Measurements from ENCODE around the gene CFAP221.
"Not testable (repeated sequence)": the region's sequence is repeated elsewhere in the genome, so short reads cannot be mapped to it uniquely, and the experiment has no call there.

The CFAP221 gene

DNA sequence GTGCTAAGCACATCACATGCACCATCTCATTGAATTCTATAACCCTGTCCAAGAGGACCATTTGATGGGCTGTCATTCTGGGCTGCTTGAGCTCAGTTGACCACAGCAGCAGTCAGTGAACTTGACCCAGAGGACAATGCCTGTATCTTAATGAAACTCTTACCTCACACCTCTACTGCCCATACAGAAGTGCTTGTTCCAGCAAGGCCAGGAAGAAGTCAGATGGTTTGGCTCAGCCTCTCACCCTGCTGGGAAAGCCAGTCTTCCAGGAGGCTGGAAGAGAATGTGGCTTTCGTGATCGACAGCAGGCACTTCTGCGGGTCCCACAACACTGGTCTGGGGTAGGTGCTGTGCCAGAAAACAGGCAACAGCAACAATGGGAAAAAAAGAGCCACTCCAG lies 47.3 kb downstream of the CFAP221 start:
- no peak for DNase-seq

DNA sequence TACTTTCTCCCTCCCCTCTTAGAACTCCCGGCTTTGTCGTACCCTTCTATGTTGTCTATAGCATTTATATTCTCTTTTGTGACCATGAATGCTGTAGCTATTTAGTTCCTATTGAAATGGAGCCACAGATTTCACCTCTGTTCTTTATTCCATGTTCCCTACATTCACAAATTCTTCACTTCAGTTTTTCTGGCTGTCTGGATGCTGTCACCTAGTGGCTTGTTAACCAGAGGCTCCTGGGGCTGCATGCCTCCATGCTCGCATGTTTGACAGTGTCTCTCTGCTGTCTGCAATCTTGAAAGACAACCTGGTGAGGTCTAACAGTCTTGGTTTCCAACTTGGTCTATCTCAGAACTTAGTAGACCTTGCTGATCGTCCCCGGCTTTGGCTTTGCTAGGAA lies 48.2 kb downstream of the CFAP221 start:
- DNase-seq = no peak

DNA sequence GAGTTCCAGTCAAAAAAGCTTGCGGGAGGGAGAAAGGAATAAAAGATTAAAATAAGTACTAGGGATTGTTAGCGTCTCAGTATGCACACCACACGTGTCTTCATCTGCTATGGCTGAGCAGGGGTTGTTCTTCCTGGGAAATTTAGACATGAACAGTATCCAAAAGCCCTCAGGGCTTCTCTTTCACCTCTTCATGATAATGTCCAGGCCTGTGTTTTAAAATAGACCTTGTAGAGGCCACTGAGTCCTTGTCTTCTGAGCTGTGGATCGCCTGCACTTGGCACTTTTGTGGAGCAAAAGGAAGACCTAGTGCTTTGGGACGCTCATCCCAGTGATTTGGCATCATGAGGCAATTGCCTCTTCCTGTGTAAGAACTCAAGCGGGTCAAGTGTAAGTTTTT lies 52.4 kb downstream of the CFAP221 start:
- no peak for DNase-seq

DNA sequence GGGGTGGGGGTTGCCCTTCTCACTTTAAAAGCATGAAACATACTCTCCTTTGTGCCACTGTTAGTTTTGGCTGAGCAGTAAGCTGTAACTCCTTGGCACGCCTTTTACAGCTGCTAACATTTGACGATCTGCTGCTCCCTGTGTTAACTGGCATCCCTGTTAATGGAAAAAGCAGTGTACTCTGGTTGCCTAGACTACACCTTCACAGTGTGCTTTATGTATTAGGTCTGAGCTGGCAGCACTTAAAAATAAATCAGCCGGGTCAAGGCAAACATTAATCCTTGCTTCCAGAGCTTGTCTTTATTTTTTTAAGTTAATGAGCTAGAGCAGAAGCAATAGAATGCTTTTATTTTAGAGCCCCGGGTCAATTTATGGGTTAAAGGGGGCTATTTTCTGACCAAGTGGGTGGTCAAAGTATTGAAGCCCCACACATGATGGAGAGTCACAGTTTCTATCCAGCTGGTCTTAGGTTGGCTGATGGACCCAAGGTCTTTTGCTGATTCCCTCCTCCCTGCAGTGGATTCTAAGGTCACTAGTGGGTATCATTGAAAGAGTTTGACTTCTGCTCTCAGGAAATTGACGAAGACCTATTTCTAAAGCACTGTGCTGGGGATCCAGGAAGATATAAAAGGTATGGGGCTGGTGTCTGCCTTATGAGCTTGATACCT lies 54.5 kb downstream of the CFAP221 start:
- peak; percentile 92 for DNase-seq

DNA sequence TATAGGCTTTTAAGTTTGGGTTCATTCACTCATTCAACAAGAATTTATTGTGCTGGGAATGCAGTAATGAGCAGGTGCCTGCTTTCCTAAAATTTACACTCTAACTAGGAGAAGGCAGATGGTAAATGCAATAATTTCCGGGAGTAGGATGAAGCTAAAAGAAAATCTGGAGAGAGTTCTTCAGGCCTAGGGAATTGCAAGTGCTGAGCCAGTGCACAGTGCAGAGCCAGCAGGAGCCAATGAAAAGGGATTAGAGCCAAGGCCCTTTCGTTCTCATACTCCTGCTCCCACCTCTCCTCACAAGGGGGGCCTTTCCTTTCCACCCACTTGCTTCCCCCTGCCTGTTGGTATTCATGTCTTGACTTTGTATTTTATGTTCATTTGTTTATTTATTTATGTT lies 55.1 kb downstream of the CFAP221 start:
- peak; percentile 10 for DNase-seq

DNA sequence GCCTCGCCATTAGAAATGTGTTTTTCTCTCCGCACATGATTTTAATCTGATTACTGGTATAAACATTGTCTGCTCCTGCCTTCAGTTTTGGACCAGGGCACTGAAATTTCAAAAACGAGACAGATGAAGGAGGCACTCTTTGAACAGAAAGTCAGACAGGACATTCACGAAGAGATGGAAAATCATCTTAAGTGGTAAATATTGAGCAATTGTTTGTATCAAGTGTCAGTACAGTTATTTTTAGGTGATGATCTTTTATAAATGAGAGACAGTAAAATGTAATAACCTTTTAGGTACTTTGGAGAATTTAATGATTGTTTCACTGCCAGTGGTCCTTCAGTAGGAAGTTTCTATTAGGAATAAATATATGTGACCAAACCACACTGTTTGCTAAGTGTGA lies 60.8 kb downstream of the CFAP221 start:
- no peak for DNase-seq

DNA sequence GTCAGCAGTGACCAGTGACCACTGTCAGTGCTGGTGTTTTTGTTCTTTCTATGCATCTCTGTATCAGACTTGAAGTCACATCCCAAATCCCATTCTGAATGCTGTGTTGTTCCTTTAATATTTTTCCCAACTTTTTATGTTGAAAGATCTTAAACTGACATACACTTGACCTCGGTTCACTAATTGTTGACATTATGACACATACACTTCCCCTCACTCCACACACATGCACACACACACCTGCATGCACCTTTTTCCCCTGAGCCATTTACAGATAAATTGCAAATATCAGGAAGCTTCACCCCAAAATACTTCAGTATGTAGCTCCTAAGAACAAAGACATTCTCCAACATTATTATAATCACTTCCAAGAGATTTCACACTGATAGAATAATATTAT lies 62.4 kb downstream of the CFAP221 start:
- no peak for DNase-seq

DNA sequence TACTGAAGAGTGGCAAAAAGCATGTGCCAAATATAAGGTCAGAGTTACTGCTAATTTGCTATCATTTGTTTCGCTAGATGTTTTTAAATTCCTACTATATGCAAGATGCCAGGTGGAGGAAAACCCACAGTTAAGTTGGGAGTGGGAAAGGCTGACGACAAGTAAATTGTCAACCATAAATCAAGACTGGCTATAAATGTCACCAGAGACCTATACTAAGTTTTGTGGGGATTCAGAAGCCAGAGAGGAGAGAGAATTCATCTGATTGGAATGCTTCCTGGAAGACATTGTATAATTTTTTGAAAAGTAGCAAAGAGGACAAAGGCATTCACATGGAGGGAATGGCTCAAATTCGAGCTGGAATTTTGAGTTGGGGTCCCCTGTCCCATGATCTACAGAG lies 64.3 kb downstream of the CFAP221 start:
- no peak for DNase-seq

DNA sequence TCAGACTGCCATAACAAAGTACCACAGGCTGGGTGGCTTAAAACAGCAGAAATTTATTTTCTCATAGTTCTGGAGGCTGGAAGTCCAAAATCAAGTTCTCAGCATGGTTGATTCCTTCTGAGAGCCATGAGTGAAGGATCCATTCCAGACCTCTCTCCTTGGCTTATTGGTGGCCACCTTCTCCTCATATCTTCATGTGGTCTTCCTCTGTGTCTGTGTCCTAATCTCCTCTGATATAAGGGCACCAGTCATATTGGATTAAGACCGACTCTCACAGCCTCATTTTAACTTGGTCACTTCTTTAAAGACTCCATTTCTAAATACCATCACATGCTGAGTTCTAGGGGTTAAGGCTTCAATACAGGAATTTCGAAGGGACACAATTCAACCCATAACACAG lies 65.1 kb downstream of the CFAP221 start:
- DNase-seq = no peak

DNA sequence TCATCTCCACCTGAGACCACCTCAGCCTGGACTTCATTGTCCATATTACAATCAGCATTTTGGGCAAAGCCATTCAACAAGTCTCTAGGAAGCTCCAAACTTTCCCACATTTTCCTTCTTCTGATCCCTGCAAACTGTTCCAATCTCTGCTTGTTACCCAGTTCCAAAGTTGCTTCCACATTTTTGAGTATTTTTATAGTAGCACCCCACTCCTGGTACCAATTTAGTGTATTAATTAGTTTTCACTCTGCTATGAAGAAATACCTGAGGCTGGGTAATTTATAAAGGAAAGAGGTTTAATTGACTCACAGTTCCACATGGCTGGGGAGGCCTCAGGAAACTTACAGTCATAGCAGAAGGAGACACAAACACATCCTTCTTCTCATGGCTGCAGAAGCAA lies 69.9 kb downstream of the CFAP221 start:
- DNase-seq = not testable (repeated sequence)

DNA sequence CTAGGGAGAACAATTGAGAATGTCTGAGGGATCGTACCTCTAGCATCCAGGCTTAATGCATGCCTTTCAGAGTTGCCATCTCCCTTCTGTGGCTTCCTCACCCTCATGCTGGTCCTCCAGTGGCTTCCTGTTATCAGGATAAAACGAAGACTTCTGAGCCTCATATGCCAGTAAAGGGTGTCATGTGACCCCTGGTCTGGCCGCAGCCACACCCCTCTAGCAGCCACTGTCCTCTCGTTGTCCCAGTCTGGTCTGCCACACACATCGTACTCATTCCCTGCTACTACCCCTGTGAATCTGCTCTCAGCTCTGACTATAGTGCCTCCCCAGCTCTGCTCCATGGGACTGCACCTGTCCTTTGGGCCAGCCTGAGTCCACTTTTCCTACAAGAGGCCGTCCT lies 72.2 kb downstream of the CFAP221 start:
- no peak for DNase-seq

DNA sequence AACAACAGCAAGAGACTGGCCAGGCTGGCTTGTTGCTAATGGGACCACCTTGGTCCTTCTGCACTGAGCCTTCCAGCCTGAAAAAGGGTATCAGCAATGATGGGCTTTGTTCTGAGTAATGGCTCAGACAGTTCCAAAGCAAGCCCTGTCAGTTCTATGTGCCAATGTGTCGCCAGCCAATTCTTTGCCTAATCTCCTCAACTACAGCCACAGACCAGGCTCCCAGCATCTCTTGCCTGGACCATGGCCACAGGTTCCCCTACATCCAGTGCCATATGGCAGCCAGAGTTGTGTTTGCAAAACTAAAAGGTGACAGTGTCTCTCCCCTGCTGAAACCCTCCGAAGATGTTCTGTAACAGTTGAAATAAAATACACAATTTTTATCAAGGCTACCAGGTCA lies 73.2 kb downstream of the CFAP221 start:
- DNase-seq = no peak

DNA sequence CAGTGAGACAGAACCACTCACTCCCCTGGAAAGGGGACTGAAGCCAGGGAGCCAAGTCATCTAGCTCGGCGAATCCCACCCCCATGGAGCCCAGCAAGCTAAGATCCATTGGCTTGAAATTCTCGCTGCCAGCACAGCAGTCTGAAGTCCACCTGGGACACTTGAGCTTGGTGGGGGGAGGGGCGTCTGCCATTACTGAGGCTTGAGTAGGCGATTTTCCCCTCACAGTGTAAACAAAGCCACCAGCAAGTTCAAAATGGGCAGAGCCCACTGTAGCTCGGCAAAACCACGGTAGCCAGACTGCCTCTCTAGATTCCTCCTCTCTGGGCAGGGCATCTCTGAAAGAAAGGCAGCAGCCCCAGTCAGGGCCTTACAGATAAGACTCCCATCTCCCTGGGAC lies 74.5 kb downstream of the CFAP221 start:
- DNase-seq = not testable (repeated sequence)

DNA sequence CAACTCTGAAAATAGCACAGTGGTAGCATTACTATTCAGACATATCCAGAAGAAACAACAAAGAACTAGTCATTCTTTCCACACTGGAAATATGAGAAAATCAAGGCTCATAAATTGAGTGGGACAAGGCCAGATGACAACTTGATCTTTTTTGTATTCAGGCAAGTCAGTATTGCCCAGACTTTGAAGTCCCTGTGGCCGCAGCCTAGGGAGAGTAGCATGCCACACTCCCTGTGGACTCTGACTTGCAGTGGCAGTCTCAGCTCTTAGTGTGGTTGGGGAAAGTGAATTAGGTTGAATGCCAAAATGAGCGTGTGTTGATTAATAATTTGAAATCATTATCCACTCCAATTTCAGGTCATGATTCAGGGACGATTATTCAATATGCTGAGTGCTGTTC lies 81.0 kb downstream of the CFAP221 start:
- no peak for DNase-seq

DNA sequence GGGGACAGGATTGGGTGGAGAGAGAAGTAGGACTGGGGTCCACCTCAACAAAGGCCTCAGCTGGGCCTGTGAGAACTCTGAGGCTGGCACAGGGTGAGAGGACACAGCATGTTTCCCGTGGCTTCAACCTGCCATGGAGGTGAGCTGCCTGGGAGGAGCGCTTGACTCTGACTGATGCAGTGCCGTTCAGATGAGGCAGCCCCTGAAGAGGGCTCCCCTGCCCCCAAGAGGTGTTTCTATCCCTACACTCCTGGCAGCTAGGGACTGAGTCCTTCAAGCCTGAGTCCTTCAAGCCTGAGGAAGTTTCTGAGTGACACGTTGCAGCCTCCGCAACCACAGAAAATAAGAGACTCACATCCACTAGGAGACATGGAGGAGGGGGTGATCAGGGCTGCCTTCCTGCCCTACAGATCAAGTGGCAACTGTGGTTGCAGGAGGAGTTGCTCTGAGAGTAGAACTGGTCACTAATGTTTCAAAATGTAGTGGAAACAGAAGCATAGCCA lies 85.1 kb downstream of the CFAP221 start:
- no peak for DNase-seq

DNA sequence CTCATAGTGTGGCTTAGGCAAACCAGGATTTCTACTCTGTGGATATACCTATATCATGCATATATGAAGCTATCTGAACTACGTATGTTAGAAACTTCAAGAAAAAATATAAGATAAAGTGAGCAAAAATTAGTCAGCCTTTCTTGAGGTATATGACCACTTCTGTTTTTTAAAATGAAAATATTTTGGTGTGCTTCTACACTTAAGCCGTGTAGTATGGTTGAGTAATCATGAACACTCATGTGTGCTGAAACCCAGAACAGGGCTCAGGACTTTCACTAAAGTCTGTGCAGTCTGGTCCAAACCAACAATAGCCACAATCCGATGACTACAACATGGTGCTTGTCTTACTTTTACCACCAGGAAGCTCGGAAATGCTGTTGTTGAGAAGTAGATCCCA lies 85.9 kb downstream of the CFAP221 start:
- DNase-seq = no peak

DNA sequence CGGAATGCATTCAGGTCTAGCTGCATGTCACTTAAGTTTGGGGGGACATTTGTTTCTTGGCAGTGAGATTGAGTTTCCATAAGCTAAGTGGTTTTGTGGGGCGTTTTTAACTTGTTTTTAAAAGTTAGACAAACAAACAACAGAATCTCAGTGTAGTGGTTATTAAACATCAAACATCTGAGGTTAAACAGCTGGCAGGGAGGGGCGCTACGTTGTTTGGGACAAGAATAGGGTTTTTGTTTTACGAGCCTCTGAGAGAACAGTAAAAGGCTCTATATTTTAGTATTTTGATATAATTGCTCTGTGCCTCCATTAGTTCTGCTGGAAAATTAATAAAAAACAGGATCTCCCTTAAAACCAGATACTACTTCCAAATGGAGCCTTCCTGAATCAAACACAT lies 93.1 kb downstream of the CFAP221 start:
- no peak for DNase-seq

DNA sequence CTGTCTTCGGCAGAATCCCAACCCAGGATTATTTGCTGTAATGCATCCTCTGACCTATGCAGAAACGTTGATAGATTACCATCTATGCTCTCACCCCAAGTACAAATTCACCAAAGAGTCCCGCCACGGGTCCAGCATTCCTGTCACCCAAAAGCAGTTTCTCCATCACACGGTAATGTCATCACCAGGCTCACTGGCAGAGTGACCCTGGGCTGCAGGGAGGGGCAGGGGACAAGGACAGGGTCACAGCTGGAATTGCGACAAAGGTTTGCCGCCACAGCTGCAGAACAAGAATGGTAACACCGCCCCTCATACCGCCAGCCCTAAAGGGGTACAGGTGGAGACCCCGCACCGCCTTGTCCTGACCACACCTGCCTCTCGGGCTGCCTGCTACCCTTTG lies 94.0 kb downstream of the CFAP221 start:
- DNase-seq = no peak

DNA sequence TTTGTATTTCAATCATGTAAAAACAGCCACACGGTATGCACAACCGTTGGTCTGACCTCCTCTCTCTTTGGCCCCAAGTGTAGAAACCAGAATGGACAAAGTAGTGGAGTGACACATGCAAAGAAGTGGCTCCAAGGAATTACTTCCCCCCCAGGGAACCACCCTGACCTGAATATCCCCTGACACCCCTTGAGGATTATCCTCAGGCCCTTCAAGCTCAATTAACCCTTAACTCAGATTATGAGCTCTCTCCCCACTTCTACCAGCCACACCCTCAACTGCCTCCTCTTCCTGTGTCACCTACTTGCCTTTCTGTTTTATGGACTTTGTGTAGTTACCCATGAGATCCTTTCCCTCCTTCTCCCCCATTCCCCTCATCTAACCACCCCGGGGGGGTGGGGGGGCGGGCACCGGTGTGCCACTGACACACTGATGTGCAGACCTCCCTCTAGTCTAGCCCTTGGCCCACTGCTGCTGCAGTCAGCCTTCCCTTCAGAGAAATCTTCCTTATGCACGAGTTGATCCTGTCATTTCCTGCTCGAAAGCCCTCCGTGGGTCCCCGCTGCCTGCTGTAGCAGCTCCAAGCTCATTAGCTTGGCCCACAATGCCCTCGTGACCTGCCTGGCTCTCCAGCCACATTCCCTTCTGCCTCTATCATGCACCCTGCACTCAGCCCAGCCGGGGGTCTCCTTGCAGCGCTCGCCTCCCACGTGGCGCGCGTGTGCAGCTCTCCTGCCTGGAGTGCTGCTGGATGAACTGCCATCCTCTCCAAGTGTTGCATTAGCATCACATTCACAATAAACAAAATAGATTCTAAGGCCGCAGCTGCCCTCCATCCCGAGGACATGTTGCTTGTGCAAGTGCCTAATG lies 94.7 kb downstream of the CFAP221 start:
- DNase-seq = no peak

DNA sequence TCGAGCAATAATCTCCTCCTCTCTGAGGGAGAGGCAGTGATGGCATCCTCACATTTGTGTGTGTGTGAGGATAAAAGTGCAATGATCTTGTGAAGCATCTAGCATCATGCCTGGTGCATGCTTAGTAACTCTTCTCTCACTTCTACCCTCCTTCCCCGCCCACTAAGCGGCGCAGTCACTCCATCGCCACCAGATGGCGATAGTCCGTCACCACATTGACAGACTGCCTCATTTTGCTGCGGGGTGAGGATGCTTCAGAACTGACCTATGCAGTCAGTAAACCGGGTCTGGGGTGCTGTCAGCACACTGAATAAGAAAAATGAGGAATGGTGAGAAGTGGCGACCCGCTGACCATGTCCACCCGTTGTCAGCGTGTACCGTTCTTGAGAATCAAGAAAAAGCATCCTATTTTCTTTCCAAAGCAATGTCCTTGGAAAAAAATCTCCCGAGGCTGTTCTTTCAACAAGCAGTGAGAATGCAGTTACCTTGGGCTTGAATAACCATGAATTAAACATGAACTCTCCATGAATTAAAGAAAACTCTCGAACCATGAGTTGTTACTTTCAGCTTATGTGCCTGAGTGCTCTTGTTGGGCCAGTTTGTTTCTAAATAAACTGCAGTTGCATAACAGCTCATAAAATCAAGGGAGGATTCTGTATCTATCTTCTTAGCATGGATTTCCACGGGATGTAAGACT lies 97.5 kb downstream of the CFAP221 start:
- DNase-seq = peak; percentile 77

DNA sequence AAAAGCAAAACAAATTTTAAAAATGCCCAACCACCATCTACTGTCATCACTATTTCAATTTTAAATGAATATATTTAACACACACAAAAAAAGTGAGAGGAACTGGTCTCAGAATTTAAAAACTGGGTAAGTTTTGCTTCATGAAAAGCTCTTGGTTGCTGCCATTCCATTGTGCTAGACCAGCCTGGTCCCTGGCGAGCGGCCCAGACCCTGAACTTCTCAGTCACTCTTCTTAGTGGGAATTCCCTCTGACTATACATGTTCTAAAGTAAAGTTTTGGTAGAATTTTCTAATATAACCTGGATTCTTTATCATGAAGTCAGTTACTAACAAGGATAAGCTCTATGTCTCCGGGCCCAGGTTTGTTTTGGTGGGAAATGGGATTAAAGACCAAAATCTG lies 99.9 kb downstream of the CFAP221 start:
- no peak for DNase-seq

DNA sequence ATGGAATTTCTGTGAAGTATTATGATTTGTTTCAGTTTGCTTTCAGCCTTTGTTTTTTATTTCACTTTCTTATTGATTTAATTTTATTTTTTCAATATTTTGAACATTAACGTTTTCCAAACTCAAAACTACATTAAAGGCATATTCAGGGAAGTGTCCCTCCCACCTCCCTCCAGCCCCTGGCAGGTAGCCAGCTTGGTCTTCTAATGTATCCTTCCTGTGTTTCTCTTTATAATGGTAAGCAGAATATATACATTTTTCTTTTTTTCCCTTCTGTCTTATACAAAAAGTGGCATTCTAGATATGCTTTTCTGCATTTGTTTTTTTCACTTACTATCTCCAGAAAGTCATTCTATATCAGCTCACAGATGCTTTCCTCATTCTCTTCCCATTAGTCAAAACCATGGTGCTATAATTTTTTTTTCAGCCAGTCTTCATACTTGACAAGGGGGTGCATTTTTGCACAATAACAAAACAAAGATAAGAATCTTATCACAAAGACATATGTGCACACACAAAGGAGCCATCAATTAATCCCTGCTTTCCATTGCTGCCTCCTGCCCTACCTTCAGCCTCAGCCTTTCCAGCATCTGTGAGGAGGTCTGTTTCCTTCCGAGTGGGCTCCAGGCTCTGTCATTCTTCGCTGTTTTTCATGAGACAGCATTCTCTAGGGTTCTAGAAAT lies 101.1 kb downstream of the CFAP221 start:
- no peak for DNase-seq

DNA sequence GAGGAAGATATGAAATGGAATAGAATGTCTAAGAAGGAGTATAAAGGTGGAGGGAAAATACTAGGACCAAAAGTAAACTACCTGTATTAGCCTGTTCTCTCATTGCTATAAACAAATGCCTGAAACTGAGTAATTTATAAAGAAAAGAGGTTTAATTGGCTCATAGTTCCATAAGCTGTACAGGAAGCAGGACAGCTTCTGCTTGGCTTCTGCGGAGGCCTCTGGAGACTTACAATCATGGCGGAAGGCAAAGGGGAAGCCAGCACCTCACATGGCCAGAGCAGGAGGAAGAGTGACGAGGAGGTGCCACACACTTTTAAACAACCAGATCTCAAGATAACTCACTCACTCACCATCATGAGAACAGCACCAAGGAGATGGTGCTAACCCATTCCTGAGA lies 101.9 kb downstream of the CFAP221 start:
- no peak for DNase-seq
